SK-N-MC (cell line): ENCODE results near the gene NHSL2.

Experiments used
- EZH2 ChIP-seq: fragments of 200-600 bp; sonication (generic); IDR thresholded peaks from one replicate; pipeline ENCODE4 v1.6.1; 2017; ENCODE audit warnings: antibody characterized with exemption
- FOXP2 ChIP-seq: optimal IDR thresholded peaks from 2 replicates; pipeline ENCODE3; 2011; ENCODE audit warnings: mild to moderate bottlenecking, moderate library complexity; ENCODE audit not compliant: insufficient read depth; ENCODE audit errors: extremely low read length, control extremely low read depth
- POLR2AphosphoS5 ChIP-seq: IDR thresholded peaks from 2 replicates; pipeline ENCODE4 v1.6.1; 2012; ENCODE audit warnings: mild to moderate bottlenecking, low read depth, low read length, borderline replicate concordance

- no peak for TF ChIP-seq EZH2
- TF ChIP-seq POLR2AphosphoS5, result no peak
- no peak for TF ChIP-seq FOXP2
Observed at GRCh38 chrX:72137846-72138495, 227.3 kb downstream of the NHSL2 start.
